ENCODE measurements around the gene MPL.

- TF ChIP-seq, protein P1, sequence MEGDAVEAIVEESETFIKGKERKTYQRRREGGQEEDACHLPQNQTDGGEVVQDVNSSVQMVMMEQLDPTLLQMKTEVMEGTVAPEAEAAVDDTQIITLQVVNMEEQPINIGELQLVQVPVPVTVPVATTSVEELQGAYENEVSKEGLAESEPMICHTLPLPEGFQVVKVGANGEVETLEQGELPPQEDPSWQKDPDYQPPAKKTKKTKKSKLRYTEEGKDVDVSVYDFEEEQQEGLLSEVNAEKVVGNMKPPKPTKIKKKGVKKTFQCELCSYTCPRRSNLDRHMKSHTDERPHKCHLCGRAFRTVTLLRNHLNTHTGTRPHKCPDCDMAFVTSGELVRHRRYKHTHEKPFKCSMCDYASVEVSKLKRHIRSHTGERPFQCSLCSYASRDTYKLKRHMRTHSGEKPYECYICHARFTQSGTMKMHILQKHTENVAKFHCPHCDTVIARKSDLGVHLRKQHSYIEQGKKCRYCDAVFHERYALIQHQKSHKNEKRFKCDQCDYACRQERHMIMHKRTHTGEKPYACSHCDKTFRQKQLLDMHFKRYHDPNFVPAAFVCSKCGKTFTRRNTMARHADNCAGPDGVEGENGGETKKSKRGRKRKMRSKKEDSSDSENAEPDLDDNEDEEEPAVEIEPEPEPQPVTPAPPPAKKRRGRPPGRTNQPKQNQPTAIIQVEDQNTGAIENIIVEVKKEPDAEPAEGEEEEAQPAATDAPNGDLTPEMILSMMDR (IDR thresholded peaks at IDR 0.05; ENCODE audit: poor library complexity) = no peak
- TF ChIP-seq EZH2phosphoT487 (IDR thresholded peaks at IDR 0.05; ENCODE audit: low read depth, severe bottlenecking, unreplicated experiment) = no peak
- no peak for TF ChIP-seq EZH2 (IDR thresholded peaks at IDR 0.05; ENCODE audit: borderline replicate concordance)
Measured at GRCh38 chr1:43309405-43310025, 28.1 kb upstream of the MPL start.

Data from hepatocyte (in vitro differentiated cells).